ENCODE measurements around the gene HBE1.
"Not testable (repeated sequence)": the region's sequence is repeated elsewhere in the genome, so short reads cannot be mapped to it uniquely, and the experiment has no call there.

The HBE1 gene

DNA sequence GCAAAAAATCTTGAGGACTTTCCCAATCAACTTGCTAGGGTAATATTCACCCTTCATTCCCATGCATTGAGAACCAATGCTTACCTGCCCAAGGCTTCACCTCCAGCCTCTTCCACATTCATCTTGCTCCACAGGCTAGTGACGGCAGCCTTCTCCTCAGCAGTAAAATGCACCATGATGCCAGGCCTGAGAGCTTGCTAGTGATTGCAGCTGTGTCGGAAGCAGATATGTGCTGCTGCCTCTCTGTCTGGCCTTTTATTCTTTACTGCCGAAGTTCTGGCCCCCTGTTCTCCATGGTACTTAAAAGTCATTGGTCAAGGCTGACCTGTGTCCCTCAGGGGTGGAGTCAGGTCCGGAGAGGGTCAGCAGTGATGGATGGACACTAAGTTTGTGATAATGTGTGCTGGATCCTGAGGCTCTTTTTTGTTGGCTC is at the start of gene HBE1:
Gene HBE1 (minus strand): TSS at position 231 of the 433 bp plus-strand sequence. CDS start 55 bp downstream, at position 176.
- DNase-seq (ENCODE audit: low spot score), result no peak

GRCh38 chr11:5317292-5317691 is 47.5 kb upstream of the HBE1 start:
- DNase-seq (ENCODE audit: low spot score), result no peak

DNA sequence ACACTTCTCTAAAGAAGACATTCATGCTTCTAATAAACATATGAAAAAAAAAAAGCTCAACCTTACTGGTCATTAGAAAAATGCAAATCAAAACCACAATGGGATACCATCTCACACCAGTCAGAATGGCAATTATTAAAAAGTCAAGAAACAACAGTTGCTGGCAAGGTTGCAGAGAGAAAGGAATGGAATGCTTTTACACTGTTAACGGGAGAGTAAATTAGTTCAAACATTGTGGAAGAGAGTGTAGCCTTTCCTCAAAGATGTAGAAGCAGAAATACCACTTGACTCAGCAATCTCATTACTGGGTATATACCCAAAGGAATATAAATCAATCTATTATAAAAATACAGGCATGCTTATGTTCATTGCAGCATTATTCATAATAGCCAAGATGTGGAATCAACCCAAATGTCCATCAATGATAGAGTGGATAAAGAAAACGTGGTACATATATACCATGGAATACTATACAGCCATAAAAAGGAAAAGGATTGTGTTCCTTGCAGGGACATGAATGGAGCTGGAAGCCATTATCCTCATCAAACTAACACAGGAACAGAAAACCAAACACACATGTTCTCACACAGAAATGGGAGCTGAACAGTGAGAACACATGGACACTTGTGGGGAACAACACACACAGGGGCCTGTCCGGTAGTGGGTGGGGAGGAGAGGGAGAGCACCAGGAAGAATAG is 43.7 kb upstream of the HBE1 start:
- DNase-seq (ENCODE audit: low spot score), result not testable (repeated sequence)

DNA sequence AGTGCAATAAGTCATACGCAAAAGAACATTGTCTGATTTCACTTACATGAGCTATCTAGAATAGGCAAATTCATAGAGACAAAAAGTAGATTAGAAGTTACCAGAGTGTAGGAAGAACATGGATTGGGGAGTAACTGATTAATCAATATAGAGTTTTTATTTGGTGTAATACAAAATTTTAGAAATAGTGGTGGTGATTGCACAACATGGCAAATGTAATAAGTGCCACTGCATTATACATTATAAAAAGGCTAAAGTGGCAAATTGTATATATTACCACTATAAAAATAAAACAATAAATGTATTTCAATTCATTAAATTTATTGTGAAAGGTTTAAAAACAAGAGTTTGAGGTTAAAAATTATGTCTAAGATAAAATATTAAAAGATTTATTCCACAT is 40.7 kb upstream of the HBE1 start:
- no peak for DNase-seq (ENCODE audit: low spot score)

- DNase-seq (ENCODE audit: low spot score), result no peak
Measured at GRCh38 chr11:5307256-5308019, 37.7 kb upstream of the HBE1 start.

- DNase-seq (ENCODE audit: low spot score), result no peak
Measured at GRCh38 chr11:5304046-5304445, 34.3 kb upstream of the HBE1 start.

GRCh38 chr11:5303626-5304025 is 33.9 kb upstream of the HBE1 start:
- no peak for DNase-seq (ENCODE audit: low spot score)

- no peak for DNase-seq (ENCODE audit: low spot score)
Measured at GRCh38 chr11:5301846-5302245, 32.1 kb upstream of the HBE1 start, which contains the start of gene OR51B4. TSS of gene OR51B4 (minus strand) at chr11:5301946. CDS start at chr11:5301946, 0 bp downstream.

- no peak for DNase-seq (ENCODE audit: low spot score)
Measured at GRCh38 chr11:5300251-5300650, 30.5 kb upstream of the HBE1 start.

- DNase-seq (ENCODE audit: low spot score), result no peak
Measured at GRCh38 chr11:5298451-5298850, 28.7 kb upstream of the HBE1 start.

DNA sequence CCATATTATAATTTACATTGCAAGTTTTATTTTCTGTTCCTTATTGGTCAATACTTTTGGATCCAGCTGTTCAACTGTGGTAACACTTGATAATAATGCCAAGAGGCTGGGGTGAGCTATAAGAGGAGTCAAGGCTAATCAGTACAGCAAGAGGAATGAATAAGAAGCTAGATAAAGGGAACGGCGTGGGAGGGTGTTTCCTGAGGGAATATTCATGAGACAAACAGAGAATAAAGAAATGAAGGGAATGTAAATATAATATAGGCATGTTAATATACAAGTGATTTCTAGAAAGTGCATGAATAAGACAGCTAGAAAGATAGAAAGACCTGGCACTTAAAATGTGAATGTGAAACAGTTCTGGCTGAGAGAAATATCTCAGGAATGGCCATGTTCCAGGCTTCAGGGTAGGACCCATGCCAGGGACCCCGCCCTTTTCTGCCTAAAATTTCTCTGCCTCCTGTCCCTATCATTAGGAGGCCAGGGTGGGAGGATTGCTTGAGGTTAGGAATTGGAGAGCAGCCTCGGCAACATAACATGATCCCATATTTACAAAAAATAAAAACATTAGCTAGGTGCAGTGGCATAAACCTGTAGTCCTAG is 28.1 kb upstream of the HBE1 start:
- DNase-seq (ENCODE audit: low spot score), result no peak

GRCh38 chr11:5294342-5294995 is 24.7 kb upstream of the HBE1 start:
- DNase-seq (ENCODE audit: low spot score), result not testable (repeated sequence)

GRCh38 chr11:5293028-5293427 is 23.3 kb upstream of the HBE1 start:
- no peak for DNase-seq (ENCODE audit: low spot score)

DNA sequence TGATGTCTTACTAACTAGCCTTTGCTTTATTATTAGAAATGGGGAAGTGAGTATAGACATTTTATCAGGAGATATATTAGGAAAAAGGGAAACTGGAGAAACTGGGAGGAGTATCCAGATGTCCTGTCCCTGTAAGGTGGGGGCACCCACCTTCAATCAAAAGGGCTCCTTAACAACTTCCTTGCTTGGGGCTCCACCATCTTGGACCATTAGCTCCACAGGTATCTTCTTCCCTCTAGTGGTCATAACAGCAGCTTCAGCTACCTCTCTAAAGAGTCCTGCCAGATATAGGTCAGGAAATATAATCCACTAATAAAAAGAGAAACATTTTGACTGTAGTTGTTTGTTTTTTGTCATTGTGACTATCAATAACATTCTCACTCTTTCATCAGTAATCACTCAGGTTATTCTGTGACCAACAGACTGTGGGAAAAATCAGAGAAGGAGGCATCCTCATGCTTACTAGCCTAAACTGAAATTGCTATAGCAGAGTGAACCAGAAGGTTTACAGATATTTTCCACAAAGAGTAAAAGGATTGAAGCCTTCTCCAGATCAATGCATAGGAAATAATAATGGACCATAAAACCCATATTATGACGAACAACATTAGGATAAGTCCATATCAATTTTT is 21.6 kb upstream of the HBE1 start:
- DNase-seq (ENCODE audit: low spot score), result peak; percentile 58

DNA sequence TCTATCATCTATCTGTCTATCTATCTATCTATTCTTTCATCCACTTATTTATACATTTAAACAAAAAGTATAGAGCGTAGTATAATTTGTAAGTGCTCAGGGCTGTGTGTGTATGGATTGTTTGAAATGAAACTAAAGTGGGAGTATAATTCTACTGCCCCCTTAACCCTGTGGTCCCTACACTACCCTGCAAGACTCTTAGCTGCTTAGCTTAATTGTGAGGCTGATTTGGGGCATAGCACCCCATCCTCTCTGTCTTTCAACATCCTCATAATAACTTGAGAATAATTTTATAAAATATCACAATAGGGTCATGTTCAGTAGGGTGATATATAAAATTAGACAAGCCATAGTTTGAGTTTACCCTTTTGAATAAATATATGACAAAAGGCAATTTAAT is 20.4 kb upstream of the HBE1 start:
- no peak for DNase-seq (ENCODE audit: low spot score)

GRCh38 chr11:5289696-5290095 is 20.0 kb upstream of the HBE1 start:
- peak; percentile 16 for DNase-seq (ENCODE audit: low spot score)

- peak; percentile 57 for DNase-seq (ENCODE audit: low spot score)
Measured at GRCh38 chr11:5288906-5289550, 19.3 kb upstream of the HBE1 start.

DNA sequence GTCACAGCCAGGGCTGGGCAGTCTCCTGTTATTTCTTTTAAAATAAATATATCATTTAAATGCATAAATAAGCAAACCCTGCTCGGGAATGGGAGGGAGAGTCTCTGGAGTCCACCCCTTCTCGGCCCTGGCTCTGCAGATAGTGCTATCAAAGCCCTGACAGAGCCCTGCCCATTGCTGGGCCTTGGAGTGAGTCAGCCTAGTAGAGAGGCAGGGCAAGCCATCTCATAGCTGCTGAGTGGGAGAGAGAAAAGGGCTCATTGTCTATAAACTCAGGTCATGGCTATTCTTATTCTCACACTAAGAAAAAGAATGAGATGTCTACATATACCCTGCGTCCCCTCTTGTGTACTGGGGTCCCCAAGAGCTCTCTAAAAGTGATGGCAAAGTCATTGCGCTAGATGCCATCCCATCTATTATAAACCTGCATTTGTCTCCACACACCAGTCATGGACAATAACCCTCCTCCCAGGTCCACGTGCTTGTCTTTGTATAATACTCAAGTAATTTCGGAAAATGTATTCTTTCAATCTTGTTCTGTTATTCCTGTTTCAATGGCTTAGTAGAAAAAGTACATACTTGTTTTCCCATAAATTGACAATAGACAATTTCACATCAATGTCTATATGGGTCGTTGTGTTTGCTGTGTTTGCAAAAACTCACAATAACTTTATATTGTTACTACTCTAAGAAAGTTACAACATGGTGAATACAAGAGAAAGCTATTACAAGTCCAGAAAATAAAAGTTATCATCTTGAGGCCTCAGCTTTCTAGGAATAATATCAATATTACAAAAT is 18.6 kb upstream of the HBE1 start:
- DNase-seq (ENCODE audit: low spot score), result no peak

- no peak for DNase-seq (ENCODE audit: low spot score)
Measured at GRCh38 chr11:5286901-5287300, 17.2 kb upstream of the HBE1 start.

GRCh38 chr11:5286351-5286750 is 16.6 kb upstream of the HBE1 start:
- no peak for DNase-seq (ENCODE audit: low spot score)
